ENCODE results near the gene HAUS3.

Gene HAUS3

DNA sequence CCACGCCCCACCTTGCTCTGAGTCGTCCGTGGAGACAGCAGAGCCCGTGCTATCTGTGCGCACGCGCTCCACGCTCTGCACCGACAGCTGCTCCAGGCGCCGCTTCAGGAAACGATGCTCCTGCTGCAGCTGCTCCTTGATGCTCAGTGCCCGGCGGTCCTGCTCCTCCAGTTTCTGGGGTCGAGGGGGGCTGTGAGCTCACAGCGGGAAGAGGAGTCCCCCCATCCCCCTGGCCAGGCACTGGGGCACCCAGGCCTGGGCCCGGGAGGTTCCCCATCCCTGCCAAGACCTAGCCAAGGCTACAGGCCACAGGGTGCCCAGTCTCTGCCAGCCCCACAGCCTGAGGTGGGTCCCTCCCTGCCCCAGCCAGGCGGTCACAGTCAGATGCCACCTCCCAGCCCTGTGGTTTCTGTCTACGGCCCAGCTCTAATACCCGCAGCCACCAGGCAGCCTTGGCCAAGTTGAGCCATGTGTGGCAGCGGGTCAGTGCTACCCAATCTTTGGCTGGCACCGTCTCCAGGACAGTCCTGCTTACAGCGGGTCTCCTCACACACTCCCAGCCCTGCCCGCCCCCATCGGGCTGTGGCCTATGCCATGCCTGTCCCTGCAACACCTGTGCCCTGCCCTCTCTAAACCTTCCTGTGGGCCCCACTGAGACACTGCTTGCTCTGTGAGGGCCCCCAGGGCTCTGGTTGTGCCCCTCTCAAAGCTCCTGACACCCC, 9.3 kb upstream of the HAUS3 start:
- TF ChIP-seq FOXP2 (optimal IDR thresholded peaks at IDR 0.05; ENCODE audit: control extremely low read depth, extremely low read length, insufficient read depth) (no peak), EZH2 (IDR thresholded peaks at IDR 0.05) (no peak), POLR2AphosphoS5 (IDR thresholded peaks at IDR 0.05; ENCODE audit: borderline replicate concordance, low read depth, low read length) (no peak)
- no peak overlapping the region for H3K27ac ChIP-seq
- no peaks in the 10 kb centered on the region for H3K9me3 ChIP-seq (ENCODE audit: low read depth, low read length)
- no peaks in the 10 kb centered on the region for H3K36me3 ChIP-seq (ENCODE audit: insufficient read depth, low read length)
- DNase-seq (ENCODE audit: low read depth, low spot score) = no peak
- H3K9ac ChIP-seq (ENCODE audit: insufficient read length) = no peak overlapping the region
- no peak overlapping the region for H3K4me3 ChIP-seq

DNA sequence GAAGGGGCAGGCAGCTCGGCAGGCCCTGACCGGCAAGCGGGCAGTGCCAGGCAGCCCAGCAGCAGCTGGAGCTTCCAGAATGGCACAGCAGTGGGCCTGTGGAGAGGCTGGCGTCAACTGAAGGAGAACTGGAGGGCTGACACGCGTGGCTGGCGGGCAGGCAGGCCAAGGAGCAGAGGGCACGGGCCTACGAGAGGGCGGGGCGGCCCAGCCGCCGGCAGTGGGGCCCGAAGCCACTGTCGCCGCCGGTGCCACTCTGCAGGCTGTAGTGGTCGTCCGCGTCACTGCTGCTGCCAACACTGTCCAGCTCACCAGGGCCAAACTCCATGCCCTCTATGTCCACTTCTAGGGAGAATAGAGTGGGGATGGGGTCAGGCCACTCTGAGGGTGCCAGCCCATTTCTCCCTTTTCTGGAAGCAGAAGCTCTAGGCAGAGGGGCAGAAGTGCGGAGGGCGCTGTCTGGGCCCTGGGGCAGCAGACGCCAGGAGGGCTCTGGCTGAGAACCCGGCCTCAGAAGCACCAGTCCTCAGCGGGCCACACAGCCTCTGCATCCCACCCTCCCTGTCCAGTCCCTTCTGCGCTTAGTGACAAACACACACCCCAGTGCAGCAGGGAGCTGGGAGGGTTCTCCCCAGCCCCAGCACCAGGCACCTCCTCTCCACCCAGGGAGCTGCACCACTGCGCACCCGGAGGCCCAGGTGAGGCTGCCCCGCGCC, 8.6 kb upstream of the HAUS3 start:
- no peak for TF ChIP-seq FOXP2 (optimal IDR thresholded peaks at IDR 0.05; ENCODE audit: control extremely low read depth, extremely low read length, insufficient read depth)
- TF ChIP-seq EZH2 (IDR thresholded peaks at IDR 0.05) = no peak
- TF ChIP-seq POLR2AphosphoS5 (IDR thresholded peaks at IDR 0.05; ENCODE audit: borderline replicate concordance, low read depth, low read length) = no peak
- DNase-seq (ENCODE audit: low read depth, low spot score) = no peak
- no peaks in the 10 kb centered on the region for H3K36me3 ChIP-seq (ENCODE audit: insufficient read depth, low read length)
- no peak overlapping the region for H3K4me3 ChIP-seq
- H3K27ac ChIP-seq = no peak overlapping the region
- no peaks in the 10 kb centered on the region for H3K9me3 ChIP-seq (ENCODE audit: low read depth, low read length)
- no peak overlapping the region for H3K9ac ChIP-seq (ENCODE audit: insufficient read length)

GRCh38 chr4:2249526-2250356, 7.8 kb upstream of the HAUS3 start:
- no peak for DNase-seq (ENCODE audit: low read depth, low spot score)
- Histone ChIP-seq H3K4me3 (no peak overlapping the region), H3K36me3 (ENCODE audit: insufficient read depth, low read length) (no peaks in the 10 kb centered on the region), H3K9me3 (ENCODE audit: low read depth, low read length) (no peaks in the 10 kb centered on the region), H3K9ac (ENCODE audit: insufficient read length) (no peak overlapping the region), H3K27ac (no peak overlapping the region)
- TF ChIP-seq POLR2AphosphoS5 (IDR thresholded peaks at IDR 0.05; ENCODE audit: borderline replicate concordance, low read depth, low read length) = no peak
- no peak for TF ChIP-seq FOXP2 (optimal IDR thresholded peaks at IDR 0.05; ENCODE audit: control extremely low read depth, extremely low read length, insufficient read depth)
- no peak for TF ChIP-seq EZH2 (IDR thresholded peaks at IDR 0.05)

DNA sequence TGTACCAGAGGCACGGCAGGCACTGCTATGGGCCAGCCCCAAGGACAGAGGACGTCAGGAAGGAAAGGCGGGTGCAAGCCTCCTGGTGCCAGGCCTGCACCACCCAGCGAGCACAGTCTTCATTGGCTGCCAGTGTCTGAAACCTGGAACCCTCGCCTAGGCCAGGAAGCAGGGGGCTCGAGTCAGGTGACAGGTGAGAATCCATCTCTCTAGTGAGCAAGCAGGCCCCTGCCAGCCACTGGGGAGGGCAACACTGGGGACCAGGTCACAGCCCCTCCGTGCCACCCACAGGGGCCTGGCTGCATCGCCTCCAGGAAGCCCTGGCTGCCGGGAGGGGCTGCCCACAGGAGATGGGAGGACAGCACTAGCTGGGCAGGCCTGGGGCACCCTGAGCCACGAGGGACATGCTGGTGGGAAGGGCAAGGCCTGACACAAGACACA, 6.9 kb upstream of the HAUS3 start:
- no peak overlapping the region for H3K4me3 ChIP-seq
- no peak overlapping the region for H3K9ac ChIP-seq (ENCODE audit: insufficient read length)
- no peaks in the 10 kb centered on the region for H3K36me3 ChIP-seq (ENCODE audit: insufficient read depth, low read length)
- DNase-seq (ENCODE audit: low read depth, low spot score) = no peak
- H3K27ac ChIP-seq = no peak overlapping the region
- H3K9me3 ChIP-seq (ENCODE audit: low read depth, low read length) = no peaks in the 10 kb centered on the region
- no peak for TF ChIP-seq FOXP2 (optimal IDR thresholded peaks at IDR 0.05; ENCODE audit: control extremely low read depth, extremely low read length, insufficient read depth)
- no peak for TF ChIP-seq POLR2AphosphoS5 (IDR thresholded peaks at IDR 0.05; ENCODE audit: borderline replicate concordance, low read depth, low read length)

GRCh38 chr4:2248044-2248780, 6.3 kb upstream of the HAUS3 start:
- Histone ChIP-seq H3K4me3 (no peak overlapping the region), H3K36me3 (ENCODE audit: insufficient read depth, low read length) (no peaks in the 10 kb centered on the region), H3K27ac (no peak overlapping the region), H3K9ac (ENCODE audit: insufficient read length) (no peak overlapping the region), H3K9me3 (ENCODE audit: low read depth, low read length) (no peaks in the 10 kb centered on the region)
- DNase-seq (ENCODE audit: low read depth, low spot score) = no peak
- TF ChIP-seq EZH2 (IDR thresholded peaks at IDR 0.05) (no peak), FOXP2 (optimal IDR thresholded peaks at IDR 0.05; ENCODE audit: control extremely low read depth, extremely low read length, insufficient read depth) (no peak)

DNA sequence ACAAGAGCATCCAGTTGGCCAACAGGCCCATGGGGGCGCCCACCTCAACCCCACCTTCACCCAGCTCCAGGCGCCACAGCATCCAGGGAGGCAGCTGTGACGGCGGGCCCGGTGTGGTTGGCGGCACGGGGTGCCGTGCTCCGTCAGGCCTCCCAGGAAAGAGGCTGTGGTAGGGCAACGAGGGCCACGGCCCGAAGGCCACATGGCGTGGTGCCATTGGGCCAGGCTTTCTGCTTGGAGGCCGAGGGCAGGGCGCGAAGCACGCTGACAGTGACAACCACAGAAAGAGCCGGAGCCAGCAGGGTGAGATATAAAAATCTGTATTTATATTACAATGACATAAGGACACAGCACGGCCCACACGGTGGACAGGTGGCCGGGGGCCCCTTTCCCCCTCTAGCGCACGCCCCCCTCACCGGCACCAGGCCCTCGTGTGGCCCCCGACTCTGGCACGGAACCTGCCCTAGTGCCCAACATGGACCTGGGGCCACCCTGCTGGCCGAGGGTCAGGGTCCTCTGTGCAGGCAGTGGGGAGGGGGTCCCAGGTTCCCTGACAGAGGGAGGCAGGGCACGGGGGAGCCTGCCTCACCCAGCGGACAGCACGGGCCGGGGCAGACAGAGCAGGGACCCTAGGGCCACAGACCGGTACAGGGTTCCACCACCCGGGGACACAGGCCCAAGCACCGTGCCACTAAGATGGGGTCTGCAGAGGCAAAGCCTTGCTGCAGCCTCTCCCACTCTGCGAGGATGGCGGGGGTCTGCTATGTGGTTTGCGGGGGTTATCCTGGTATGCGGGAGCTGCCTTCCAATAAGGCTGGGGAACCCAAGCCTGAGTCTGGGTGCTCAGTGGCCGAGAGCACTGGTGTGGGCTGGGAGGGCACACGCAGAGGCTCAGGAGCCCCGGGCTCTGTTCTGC, 5.5 kb upstream of the HAUS3 start:
- TF ChIP-seq EZH2 (IDR thresholded peaks at IDR 0.05) (no peak), POLR2AphosphoS5 (IDR thresholded peaks at IDR 0.05; ENCODE audit: borderline replicate concordance, low read depth, low read length) (no peak)
- Histone ChIP-seq H3K9ac (ENCODE audit: insufficient read length) (no peak overlapping the region), H3K27ac (no peak overlapping the region), H3K9me3 (ENCODE audit: low read depth, low read length) (no peaks in the 10 kb centered on the region), H3K36me3 (ENCODE audit: insufficient read depth, low read length) (no peaks in the 10 kb centered on the region), H3K4me3 (no peak overlapping the region)
- no peak for DNase-seq (ENCODE audit: low read depth, low spot score)

DNA sequence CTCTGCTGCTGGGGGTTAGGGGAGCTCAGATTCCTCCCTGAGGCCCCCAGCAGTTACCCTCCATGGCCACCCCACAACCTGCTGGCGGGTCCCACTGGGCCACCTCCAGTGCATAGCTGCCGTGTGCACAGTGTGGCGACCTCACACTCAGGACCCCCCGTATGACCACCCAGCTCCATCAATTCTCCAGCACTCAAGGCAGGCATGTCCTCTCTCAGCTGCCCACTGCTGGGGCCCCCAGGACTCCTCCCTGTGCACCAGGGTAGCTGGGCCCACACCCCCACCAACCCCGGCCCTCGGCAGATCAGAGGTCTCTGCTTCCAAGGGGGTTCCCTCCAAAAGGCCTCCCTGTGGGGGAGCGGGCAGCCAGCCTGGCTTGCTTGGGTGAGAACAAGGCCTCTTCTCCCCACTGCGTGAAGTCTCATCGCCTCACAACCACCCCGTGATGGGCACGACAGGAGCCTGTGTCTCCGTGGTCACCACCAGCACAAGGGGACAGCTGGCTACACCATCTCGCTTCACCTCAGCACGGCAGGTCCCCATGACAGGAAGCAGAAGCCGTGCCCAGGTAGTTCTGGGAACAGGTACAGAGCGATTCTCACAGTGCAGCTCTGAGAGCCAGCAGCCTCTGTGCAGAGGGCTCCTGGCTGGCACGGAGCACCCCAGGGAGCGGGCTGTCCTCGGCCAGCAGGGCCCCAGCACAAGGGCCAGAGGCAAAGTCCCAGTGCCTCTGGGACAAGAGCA, 4.6 kb upstream of the HAUS3 start:
- Histone ChIP-seq H3K9ac (ENCODE audit: insufficient read length) (no peak overlapping the region), H3K27ac (no peak overlapping the region), H3K36me3 (ENCODE audit: insufficient read depth, low read length) (no peaks in the 10 kb centered on the region), H3K9me3 (ENCODE audit: low read depth, low read length) (no peaks in the 10 kb centered on the region), H3K4me3 (no peak overlapping the region)
- no peak for TF ChIP-seq EZH2 (IDR thresholded peaks at IDR 0.05)
- no peak for TF ChIP-seq FOXP2 (optimal IDR thresholded peaks at IDR 0.05; ENCODE audit: control extremely low read depth, extremely low read length, insufficient read depth)
- no peak for TF ChIP-seq POLR2AphosphoS5 (IDR thresholded peaks at IDR 0.05; ENCODE audit: borderline replicate concordance, low read depth, low read length)
- no peak for DNase-seq (ENCODE audit: low read depth, low spot score)

Measured in SK-N-MC (cell line).